Lower leg skin (tissue), 4 donors: ENCODE results near the gene RAPGEF3. TPM values are rescaled to one million over a fixed set of nuclear protein-coding genes. Genes with fewer than 3 reads are reported as not detected.
A peak's percentile ranks its signal among the peaks of the same experiment; 100 is the strongest.

ENCODE experiments used
- DNase-seq, 2 donors: peaks; one replicate each; pipeline ENCODE4 v3.0.0-alpha.2; 2019; ENCODE audit warnings: low spot score in 2 of 2
- H3K4me3 ChIP-seq: fragments of 200-600 bp; sonication (generic); 2 replicates; pipeline ENCODE4 v1.5.1; 2017; ENCODE audit warnings: mild to moderate bottlenecking, low read depth; ENCODE audit not compliant: poor library complexity, severe bottlenecking
- CTCF ChIP-seq, 3 donors: fragments of 450-650 bp; IDR thresholded peaks; one replicate each; pipeline ENCODE4 v1.5.1; 2016; ENCODE audit warnings: antibody characterized with exemption in 3 of 3, mild to moderate bottlenecking in 3 of 3, moderate library complexity in 2 of 3
- POLR2A ChIP-seq, 2 donors: fragments of 450-650 bp; IDR thresholded peaks; one replicate each; pipeline ENCODE4 v1.6.1; 2016 to 2017; ENCODE audit warnings: antibody characterized with exemption in 2 of 2, mild to moderate bottlenecking in 1 of 2, moderate library complexity in 1 of 2
- WGBS, 2 donors: methylation state at CpG; one replicate each; pipeline ENCODE4 v1.1.5; 2018; 5-methylcytosine and 5-hydroxymethylcytosine counted together
- intact Hi-C: fragments of 100-400 bp; cut with DNase I; formaldehyde crosslinking; loops from one replicate; pipeline ENCODE4 v1.15.0; 2023; ENCODE audit warnings: low total_unique reads
- total RNA-seq, 4 donors: library from RNA; depleted of rRNA; stranded (reverse); fragments of >200 nt; gene quantifications; one replicate each; pipeline ENCODE4 v1.1.0, GENCODE V29; 2016

The RAPGEF3 gene
- total RNA-seq, 4 donors from 2014 or later: 13.4 to 27.8 (median 18.9) TPM

GRCh38 chr12:47776471-47777143 is 17.9 kb upstream of the RAPGEF3 start:
- no peak overlapping the region for H3K4me3 ChIP-seq
- no peak for TF ChIP-seq POLR2A (IDR thresholded peaks at IDR 0.05)
- no peak for TF ChIP-seq CTCF (IDR thresholded peaks at IDR 0.05)
- 58 to 63% methylated on average over 5 of the region's 5 CpGs for WGBS, 2 donors
- intact Hi-C loops: loop anchor here (5.0 kb wide), 1 partner anchor 59 kb away; no protein-coding TSS in a partner anchor
- DNase-seq: no peak

DNA sequence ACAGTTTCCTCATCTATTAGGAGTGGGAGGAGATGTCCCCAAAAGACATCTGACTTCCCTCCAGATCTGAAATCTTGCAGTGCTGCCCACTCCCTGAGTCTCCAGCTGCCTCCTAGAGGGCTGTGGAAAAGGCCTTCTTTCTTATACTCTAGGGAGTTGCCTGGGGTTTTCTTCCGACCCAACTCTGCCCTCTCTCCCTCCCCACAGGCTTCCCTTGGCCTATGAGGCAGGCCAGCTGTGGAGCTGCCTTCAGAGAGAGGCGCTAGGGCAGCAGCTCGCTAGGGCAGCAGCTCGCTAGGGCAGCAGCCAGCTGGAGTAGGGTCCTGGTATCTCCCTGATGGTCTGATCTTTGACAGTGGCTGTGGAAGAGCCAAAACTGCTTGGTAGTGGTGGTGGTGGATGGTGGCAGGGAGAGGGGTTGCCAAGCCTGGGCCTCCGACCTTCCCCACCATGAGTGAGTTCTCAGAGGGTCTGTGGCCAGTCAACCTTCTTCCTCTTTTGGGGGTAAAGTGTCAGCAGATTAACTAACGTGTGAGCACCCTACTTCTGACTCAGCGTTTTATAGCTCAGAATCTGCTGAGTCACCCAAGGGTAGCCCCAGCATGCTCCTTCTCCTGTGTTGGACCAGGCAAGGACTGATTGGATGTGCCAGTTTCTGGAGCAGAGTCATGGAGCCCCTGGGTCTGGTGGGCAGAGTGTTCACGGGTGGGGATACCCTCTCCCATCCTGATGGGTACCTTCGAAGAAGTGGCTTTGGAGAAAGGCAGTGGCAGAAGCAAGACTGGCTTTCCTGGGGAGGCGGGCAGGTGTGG is 16.6 kb upstream of the RAPGEF3 start:
- no peak overlapping the region for H3K4me3 ChIP-seq
- DNase-seq: no peak
- intact Hi-C loops: loop anchor here (5.0 kb wide), 1 partner anchor 58 kb away; no protein-coding TSS in a partner anchor
- TF ChIP-seq POLR2A (IDR thresholded peaks at IDR 0.05) (no peak), CTCF (IDR thresholded peaks at IDR 0.05) (no peak)
- 65 to 72% methylated on average over 10 of the region's 10 CpGs for WGBS, 2 donors

DNA sequence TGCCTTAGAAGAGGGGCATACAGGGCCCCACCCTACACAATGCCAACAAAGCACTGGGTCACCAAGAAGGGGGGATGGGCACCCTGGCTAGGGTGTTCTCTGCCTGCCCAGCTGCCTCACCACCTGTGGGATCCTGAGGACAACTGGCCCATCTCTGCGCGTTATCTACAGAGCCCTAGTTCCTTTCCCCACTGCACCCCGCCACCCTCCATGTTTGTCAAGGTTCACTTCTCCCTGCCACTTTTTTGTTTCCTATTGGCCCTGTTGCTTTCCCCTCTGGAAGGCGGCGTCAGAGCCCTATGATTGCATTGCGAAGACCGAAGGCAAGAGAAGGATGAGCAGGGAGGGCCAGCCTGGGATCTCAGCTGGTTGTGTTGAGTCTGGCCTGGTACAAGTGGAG is 16.0 kb upstream of the RAPGEF3 start:
- 92 to 95% methylated on average over 7 of the region's 7 CpGs for WGBS, 2 donors
- DNase-seq: no peak
- no peak overlapping the region for H3K4me3 ChIP-seq
- intact Hi-C loops: loop anchor here (5.0 kb wide), 1 partner anchor 57 kb away; no protein-coding TSS in a partner anchor
- TF ChIP-seq CTCF (IDR thresholded peaks at IDR 0.05) (no peak), POLR2A (IDR thresholded peaks at IDR 0.05) (no peak)

- no peak for DNase-seq
- TF ChIP-seq POLR2A (IDR thresholded peaks at IDR 0.05) (no peak), CTCF (IDR thresholded peaks at IDR 0.05) (no peak)
- intact Hi-C loops: no loop called here
- H3K4me3 ChIP-seq: peak overlapping the region; percentile 71
- WGBS, 2 donors: 51 to 53% methylated on average over 13 to 14 of the region's 14 CpGs
Observed at GRCh38 chr12:47773858-47774580, 15.3 kb upstream of the RAPGEF3 start.

GRCh38 chr12:47773062-47773857 is 14.6 kb upstream of the RAPGEF3 start, which contains the start of gene SLC48A1:
SLC48A1 (plus strand) TSS chr12:47773238; CDS start chr12:47773305, 67 bp downstream.
- intact Hi-C loops: no loop called here
- peak within 1 kb of the TSS; percentile 71 for H3K4me3 ChIP-seq
- DNase-seq: peak in 1 of 2 donors; percentile 94
- 1% methylated on average over 17 to 36 of the region's 106 CpGs for WGBS, 2 donors
- TF ChIP-seq CTCF (IDR thresholded peaks at IDR 0.05): no peak
- no peak for TF ChIP-seq POLR2A (IDR thresholded peaks at IDR 0.05)
